Esophagus squamous epithelium (tissue), 5 donors: Measurements from ENCODE around the gene ZNF219. TPM values are rescaled to one million over a fixed set of nuclear protein-coding genes. Genes with fewer than 3 reads are reported as not detected.

Experiments
- DNase-seq: peaks from one replicate; lab custom pipeline; 2025; lab: John Stamatoyannopoulos, UW
- H3K27ac ChIP-seq, 4 donors: fragments of 200-600 bp; sonication (generic); one replicate each; pipeline ENCODE4 v1.5.1; 2016 to 2019; ENCODE audit warnings: mild to moderate bottlenecking in 1 of 4
- H3K27me3 ChIP-seq, 4 donors: fragments of 200-600 bp; sonication (generic); 1 replicate in 3 of 4; 2 replicates in 1 of 4; pipeline versions ENCODE4 v1.5.1 to v1.6.0; 2017 to 2021; ENCODE audit warnings: antibody characterized with exemption in 1 of 4
- H3K36me3 ChIP-seq, 3 donors: fragments of 200-600 bp; sonication (generic); one replicate each; pipeline ENCODE4 v1.5.1; 2016 to 2019
- H3K4me1 ChIP-seq, 3 donors: fragments of 200-600 bp; sonication (generic); one replicate each; pipeline ENCODE4 v1.5.1; 2017 to 2019
- H3K4me3 ChIP-seq, 4 donors: fragments of 200-600 bp; sonication (generic); 1 replicate in 3 of 4; 2 replicates in 1 of 4; pipeline ENCODE4 v1.5.1; 2016 to 2019; ENCODE audit warnings: mild to moderate bottlenecking in 2 of 4, moderate library complexity in 1 of 4
- H3K9me3 ChIP-seq, 3 donors: fragments of 200-600 bp; sonication (generic); one replicate each; pipeline ENCODE4 v1.5.1; 2016 to 2019
- POLR2A ChIP-seq, 4 donors: fragments of 450-650 bp; IDR thresholded peaks; one replicate each; pipeline ENCODE4 v1.6.1; 2017; ENCODE audit warnings: antibody characterized with exemption in 4 of 4, mild to moderate bottlenecking in 4 of 4, moderate library complexity in 3 of 4
- WGBS, 2 donors: methylation state at CpG; one replicate each; pipeline ENCODE4 v1.1.5; 2018; 5-methylcytosine and 5-hydroxymethylcytosine counted together
- intact Hi-C: fragments of 100-400 bp; cut with DNase I; formaldehyde crosslinking; loops from one replicate; pipeline ENCODE4 v1.15.0; 2022
- total RNA-seq, 4 donors: library from RNA; depleted of rRNA; stranded (reverse); fragments of >200 nt; gene quantifications; one replicate each; pipeline ENCODE4 v1.1.0, GENCODE V29; 2016
- TF ChIP-seq, protein P1 (sequence below), 6 experiments: fragments of 450-650 bp in 4 of 6; fragments of 200-600 bp in 2 of 6; sonication (generic) in 2 of 6; IDR thresholded peaks; one replicate each; pipeline ENCODE4 v1.5.1; 2016 to 2019; ENCODE audit warnings: antibody characterized with exemption in 6 of 6, mild to moderate bottlenecking in 4 of 6, moderate library complexity in 4 of 6
- donor health status: DM: yes; HTN: yes; CAD: no.

Gene ZNF219
- total RNA-seq, 4 donors from 2014 or later = 47.1 to 68.3 (median 61.3) TPM

DNA sequence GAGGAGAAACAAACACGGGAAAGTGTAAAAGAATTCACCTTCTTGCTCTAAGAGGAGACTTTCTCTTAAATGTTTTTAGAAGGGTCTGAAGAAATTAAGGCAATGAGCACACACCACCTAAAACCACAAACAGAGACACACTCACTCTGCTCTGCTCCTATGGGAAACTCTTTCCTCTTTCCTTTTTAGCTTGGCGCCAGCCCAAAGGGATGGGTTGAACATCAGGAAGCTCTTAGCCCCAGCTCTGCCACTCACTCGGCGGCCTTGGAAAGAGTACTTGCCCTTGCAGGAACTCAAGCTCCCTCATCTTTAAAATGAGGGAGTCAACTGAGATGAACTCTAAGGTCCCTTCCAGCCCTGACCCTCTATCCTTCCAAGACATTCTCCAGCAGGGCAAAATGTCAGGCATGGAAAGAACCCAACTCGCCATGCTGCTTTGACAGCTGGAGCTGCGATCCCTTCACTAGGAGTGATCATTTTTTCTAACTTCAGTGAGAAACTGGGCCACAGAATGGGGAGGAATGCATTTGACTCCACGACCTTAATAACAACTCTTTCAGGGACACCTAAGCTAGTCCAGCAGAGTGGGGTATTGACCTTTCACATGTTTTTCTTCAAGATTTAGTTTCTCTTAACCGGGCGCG lies 41.8 kb downstream of the ZNF219 start:
- intact Hi-C loops = no loop called here
- no peak for DNase-seq
- 57 to 73% methylated on average over 5 to 9 of the region's 10 CpGs for WGBS, 2 donors
- Histone ChIP-seq H3K27ac (no peak overlapping the region), H3K27me3 (no peaks in the 10 kb centered on the region), H3K4me3 (no peak overlapping the region), H3K9me3 (no peaks in the 10 kb centered on the region), H3K36me3 (no peaks in the 10 kb centered on the region), H3K4me1 (no peaks in the 10 kb centered on the region)
- TF ChIP-seq, protein P1, sequence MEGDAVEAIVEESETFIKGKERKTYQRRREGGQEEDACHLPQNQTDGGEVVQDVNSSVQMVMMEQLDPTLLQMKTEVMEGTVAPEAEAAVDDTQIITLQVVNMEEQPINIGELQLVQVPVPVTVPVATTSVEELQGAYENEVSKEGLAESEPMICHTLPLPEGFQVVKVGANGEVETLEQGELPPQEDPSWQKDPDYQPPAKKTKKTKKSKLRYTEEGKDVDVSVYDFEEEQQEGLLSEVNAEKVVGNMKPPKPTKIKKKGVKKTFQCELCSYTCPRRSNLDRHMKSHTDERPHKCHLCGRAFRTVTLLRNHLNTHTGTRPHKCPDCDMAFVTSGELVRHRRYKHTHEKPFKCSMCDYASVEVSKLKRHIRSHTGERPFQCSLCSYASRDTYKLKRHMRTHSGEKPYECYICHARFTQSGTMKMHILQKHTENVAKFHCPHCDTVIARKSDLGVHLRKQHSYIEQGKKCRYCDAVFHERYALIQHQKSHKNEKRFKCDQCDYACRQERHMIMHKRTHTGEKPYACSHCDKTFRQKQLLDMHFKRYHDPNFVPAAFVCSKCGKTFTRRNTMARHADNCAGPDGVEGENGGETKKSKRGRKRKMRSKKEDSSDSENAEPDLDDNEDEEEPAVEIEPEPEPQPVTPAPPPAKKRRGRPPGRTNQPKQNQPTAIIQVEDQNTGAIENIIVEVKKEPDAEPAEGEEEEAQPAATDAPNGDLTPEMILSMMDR (IDR thresholded peaks at IDR 0.05) = no peak
- no peak for TF ChIP-seq POLR2A (IDR thresholded peaks at IDR 0.05)

DNA sequence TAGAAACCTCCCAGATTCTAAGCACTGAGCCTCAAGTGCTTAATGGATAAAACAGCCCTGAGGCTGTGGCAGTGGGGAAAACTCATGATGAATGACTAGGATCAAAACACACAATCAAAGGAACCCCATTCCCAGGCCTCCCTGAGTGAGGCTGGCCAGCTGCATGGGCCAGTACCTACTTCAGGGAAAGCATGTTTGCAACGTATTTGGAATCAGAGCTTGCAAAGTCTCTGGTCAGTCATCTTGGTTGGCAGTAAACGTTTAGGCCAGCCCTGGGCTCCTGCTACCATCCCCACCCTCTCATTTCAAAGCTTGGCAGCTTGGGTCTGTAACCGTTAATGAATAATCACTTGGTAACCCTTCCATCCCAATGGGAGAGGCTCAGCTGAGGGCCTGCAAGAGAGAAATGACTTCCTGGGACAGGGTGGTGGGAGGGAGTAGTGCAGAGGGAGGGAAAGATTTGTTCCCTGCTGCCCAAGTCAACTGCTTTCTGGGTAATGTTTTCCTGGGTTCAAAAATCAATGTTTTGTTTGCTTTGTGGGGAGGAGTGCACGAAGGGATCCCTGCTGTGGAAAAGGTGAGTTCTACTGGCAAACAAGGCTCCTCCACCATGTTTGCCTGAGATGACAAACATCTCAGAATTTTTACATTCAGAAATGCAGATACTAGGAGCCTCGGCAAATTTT lies 42.9 kb downstream of the ZNF219 start:
- H3K36me3 ChIP-seq = no peaks in the 10 kb centered on the region
- no peak for DNase-seq
- intact Hi-C loops = no loop called here
- no peak overlapping the region for H3K27ac ChIP-seq
- H3K9me3 ChIP-seq = no peaks in the 10 kb centered on the region
- 60 to 73% methylated on average over 3 to 4 of the region's 5 CpGs for WGBS, 2 donors
- TF ChIP-seq POLR2A (IDR thresholded peaks at IDR 0.05) = no peak
- TF ChIP-seq, protein P1 (IDR thresholded peaks at IDR 0.05) = no peak
- no peak overlapping the region for H3K4me3 ChIP-seq
- H3K4me1 ChIP-seq = no peaks in the 10 kb centered on the region
- no peaks in the 10 kb centered on the region for H3K27me3 ChIP-seq

DNA sequence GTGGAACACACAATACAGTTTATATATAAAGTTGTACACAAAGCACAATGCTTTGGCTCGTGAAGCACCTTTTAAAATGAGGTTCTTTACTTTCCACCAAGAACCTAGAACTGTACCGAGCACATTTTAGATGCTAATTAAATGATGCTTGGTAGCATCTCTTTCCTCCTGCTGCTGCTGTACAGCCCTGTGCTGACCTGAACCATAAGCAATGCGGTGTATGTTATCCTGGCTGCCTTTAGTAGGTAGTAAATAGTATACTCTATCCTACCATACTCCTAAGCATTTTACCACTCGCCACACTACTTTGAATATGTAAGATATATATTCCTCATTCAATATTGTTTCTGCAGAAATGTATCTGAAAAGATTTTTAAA lies 43.7 kb downstream of the ZNF219 start:
- Histone ChIP-seq H3K36me3 (no peaks in the 10 kb centered on the region), H3K27ac (no peak overlapping the region), H3K27me3 (no peaks in the 10 kb centered on the region), H3K9me3 (no peaks in the 10 kb centered on the region), H3K4me1 (no peaks in the 10 kb centered on the region), H3K4me3 (no peak overlapping the region)
- WGBS, 2 donors = 86 to 90% methylated on average over 4 of the region's 4 CpGs
- intact Hi-C loops = no loop called here
- TF ChIP-seq, protein P1 (IDR thresholded peaks at IDR 0.05) = no peak
- no peak for TF ChIP-seq POLR2A (IDR thresholded peaks at IDR 0.05)
- no peak for DNase-seq

DNA sequence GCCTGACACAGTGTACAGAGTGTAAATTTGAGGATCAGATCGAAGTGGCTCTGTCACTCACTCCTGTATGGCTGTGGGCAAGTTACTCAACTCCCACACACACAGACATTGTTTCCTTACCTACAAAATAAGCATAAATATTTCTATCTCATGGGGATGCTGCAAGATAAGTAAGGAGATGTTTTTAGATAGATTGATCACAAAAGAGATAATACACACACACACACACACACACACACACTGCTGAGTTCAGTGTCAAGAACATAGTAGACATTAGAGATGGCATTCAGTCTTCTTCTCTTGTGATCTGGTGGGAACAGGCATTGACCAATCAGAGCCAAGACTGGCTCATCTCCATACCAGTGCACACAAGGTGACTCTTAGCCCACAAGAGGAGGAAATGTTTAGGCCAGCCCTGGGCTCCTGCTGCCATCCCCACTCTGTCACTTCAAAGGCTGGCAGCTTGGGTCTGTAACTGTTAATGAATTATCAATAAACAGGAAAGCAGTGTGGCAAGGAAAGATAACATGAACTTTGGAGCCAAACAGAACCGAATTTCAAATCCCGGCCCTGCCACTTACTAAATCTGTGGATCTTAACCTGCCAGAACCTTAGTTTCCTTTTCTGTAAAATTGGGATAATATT lies 44.2 kb downstream of the ZNF219 start:
- no peaks in the 10 kb centered on the region for H3K27me3 ChIP-seq

More for the DNA sequence above, 44.2 kb downstream of the ZNF219 start:
- no peak overlapping the region for H3K4me3 ChIP-seq
- H3K4me1 ChIP-seq = no peaks in the 10 kb centered on the region
- intact Hi-C loops = no loop called here
- DNase-seq = no peak
- 71 to 72% methylated on average over 3 of the region's 3 CpGs for WGBS, 2 donors
- no peak overlapping the region for H3K27ac ChIP-seq
- H3K9me3 ChIP-seq = no peaks in the 10 kb centered on the region
- H3K36me3 ChIP-seq = no peaks in the 10 kb centered on the region
- TF ChIP-seq, protein P1 (IDR thresholded peaks at IDR 0.05) = no peak
- TF ChIP-seq POLR2A (IDR thresholded peaks at IDR 0.05) = no peak
